Endothelial cell of umbilical vein (primary cell): Measurements from ENCODE around the gene CNBD2. TPM values are rescaled to one million over a fixed set of nuclear protein-coding genes. Genes with fewer than 3 reads are reported as not detected.

Experiments used
- polyA plus RNA-seq, 4 experiments: library from polyadenylated mRNA; depleted of rRNA in 3 of 4; stranded (reverse) in 3 of 4; unstranded in 1 of 4; fragments of >200 nt; gene quantifications; 2 replicates each; pipeline versions ENCODE4 v1.2.1 to v1.2.3, GENCODE V29; 2011 to 2012; ENCODE audit warnings: missing spikeins in 1 of 4
- small RNA-seq: library from RNA; depleted of rRNA; stranded (forward); fragments of <200 nt; gene quantifications from one replicate; pipeline ENCODE3, GENCODE V24; 2012; ENCODE audit warnings: low replicate concordance, low read depth; ENCODE audit not compliant: insufficient read depth, insufficient read length
- total RNA-seq: library from RNA; stranded (reverse); gene quantifications from 2 replicates; pipeline ENCODE4 v1.2.3, GENCODE V29; 2021

Gene CNBD2
- total and polyA plus RNA-seq, 2 donors (not counting 3 experiments of a cell fraction or from before 2014, with no cell fraction given): 4.9 to 7.5 TPM

Small RNAs within 50 kb of the gene (small RNA-seq; reads per million reads assigned to genes)
- not detected for gene RNU6-937P

Other genes starting within 250 kb of the CNBD2 start
- 291 and 309 TPM in 2 replicates for gene RBM39, start 226.3 kb upstream of the CNBD2 start, total RNA-seq
- 76.2 and 106 TPM in 2 replicates for gene RBM39, start 226.3 kb upstream of the CNBD2 start, polyA plus RNA-seq
- 45.8 and 46.3 TPM in 2 replicates for gene PHF20, start 196.6 kb upstream of the CNBD2 start, total RNA-seq
- gene PHF20, start 196.6 kb upstream of the CNBD2 start, polyA plus RNA-seq: 16.0 and 25.0 TPM in 2 replicates
- 83.1 and 83.5 TPM in 2 replicates for gene SCAND1, start 14.1 kb upstream of the CNBD2 start, total RNA-seq
- 85.7 and 139 TPM in 2 replicates for gene SCAND1, start 14.1 kb upstream of the CNBD2 start, polyA plus RNA-seq
- gene EPB41L1, start 186.2 kb downstream of the CNBD2 start, total RNA-seq: 11.1 and 12.2 TPM in 2 replicates
- gene EPB41L1, start 186.2 kb downstream of the CNBD2 start, polyA plus RNA-seq: 6.1 and 18.9 TPM in 2 replicates